Smooth muscle cell of the pulmonary artery (primary cell): ENCODE results near the gene SIPA1L2. TPM values are rescaled to one million over a fixed set of nuclear protein-coding genes. Genes with fewer than 3 reads are reported as not detected.

Experiments
- total RNA-seq: library from RNA; depleted of rRNA; stranded (reverse); fragments of >200 nt; gene quantifications from 2 replicates; pipeline ENCODE4 v1.2.3, GENCODE V29; 2014

The SIPA1L2 gene, protein sequence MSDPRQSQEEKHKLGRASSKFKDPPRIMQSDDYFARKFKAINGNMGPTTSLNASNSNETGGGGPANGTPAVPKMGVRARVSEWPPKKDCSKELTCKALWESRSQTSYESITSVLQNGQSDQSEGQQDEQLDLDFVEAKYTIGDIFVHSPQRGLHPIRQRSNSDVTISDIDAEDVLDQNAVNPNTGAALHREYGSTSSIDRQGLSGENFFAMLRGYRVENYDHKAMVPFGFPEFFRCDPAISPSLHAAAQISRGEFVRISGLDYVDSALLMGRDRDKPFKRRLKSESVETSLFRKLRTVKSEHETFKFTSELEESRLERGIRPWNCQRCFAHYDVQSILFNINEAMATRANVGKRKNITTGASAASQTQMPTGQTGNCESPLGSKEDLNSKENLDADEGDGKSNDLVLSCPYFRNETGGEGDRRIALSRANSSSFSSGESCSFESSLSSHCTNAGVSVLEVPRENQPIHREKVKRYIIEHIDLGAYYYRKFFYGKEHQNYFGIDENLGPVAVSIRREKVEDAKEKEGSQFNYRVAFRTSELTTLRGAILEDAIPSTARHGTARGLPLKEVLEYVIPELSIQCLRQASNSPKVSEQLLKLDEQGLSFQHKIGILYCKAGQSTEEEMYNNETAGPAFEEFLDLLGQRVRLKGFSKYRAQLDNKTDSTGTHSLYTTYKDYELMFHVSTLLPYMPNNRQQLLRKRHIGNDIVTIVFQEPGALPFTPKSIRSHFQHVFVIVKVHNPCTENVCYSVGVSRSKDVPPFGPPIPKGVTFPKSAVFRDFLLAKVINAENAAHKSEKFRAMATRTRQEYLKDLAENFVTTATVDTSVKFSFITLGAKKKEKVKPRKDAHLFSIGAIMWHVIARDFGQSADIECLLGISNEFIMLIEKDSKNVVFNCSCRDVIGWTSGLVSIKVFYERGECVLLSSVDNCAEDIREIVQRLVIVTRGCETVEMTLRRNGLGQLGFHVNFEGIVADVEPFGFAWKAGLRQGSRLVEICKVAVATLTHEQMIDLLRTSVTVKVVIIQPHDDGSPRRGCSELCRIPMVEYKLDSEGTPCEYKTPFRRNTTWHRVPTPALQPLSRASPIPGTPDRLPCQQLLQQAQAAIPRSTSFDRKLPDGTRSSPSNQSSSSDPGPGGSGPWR (N-terminal part only)
- 5.0 and 6.9 TPM in 2 replicates for total RNA-seq

DNA sequence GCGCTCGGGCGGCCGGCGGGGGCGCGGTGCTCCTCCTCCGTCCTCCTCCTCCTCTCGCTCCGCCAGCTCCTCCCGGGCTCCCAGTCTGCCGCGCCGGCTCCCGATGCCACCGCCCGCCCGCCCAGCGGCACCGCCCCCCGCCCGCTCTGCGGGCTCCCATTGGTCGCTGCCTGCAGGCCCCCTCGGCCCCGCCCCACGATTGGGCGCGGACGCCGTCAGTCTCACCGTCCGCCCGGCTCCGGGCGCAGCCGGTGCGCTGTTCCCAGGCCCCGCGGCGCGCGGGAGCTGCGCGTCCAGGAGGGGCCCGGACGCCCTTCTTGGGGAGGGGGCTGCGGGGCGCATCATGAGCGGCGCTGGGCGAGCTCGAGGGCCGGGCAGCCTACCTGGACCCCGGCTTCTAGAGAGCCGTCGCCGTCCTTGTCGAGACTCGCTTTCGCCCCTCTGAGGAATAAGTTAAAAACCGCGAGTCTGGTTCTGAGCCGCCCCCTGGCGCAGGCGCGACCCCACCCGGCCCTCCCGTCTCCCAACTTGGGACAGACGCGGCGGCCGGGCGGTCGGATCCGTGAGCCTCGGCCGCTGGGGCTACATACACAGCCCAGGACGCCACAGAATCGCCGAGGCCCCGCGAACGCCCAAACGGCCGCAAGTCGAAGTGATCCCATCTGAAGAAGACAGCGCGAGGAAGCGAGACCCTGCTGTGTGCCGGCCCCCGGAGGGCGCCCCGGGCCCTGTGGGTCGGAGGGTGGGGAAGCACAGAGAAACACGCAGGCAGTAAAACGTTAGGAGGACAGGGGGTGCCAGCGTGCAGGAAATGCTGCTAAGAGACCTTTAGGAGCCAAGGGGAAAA is at the start of gene SIPA1L2:
Gene SIPA1L2, minus strand, starts transcription at position 87 of the 847 bp plus-strand sequence. CDS start 114,794 bp downstream, outside the sequence.

Other genes with a start within 250 kb of the SIPA1L2 start
- 0.85 and 1.2 TPM in 2 replicates for gene MAP10, start 175.3 kb upstream of the SIPA1L2 start, total RNA-seq